OCI-M2 (cell line): ENCODE measurements around the gene RAPGEFL1.
"Not testable (repeated sequence)": the region's sequence is repeated elsewhere in the genome, so short reads cannot be mapped to it uniquely, and the experiment has no call there.

Experiments
- DNase-seq: peaks from one replicate; lab custom pipeline; 2025; ENCODE audit not compliant: unreplicated experiment; lab: John Stamatoyannopoulos, UW

The RAPGEFL1 gene

GRCh38 chr17:40173778-40174135 is 3.5 kb upstream of the RAPGEFL1 start:
- DNase-seq: no peak

GRCh38 chr17:40174514-40174913 is 2.8 kb upstream of the RAPGEFL1 start:
- no peak for DNase-seq

GRCh38 chr17:40175928-40176753 is 1.1 kb upstream of the RAPGEFL1 start:
- DNase-seq: no peak

GRCh38 chr17:40176754-40177110 is 538 bp upstream of the RAPGEFL1 start:
- no peak for DNase-seq

- no peak for DNase-seq
Observed at GRCh38 chr17:40178021-40178601, 841 bp downstream of the RAPGEFL1 start.

GRCh38 chr17:40178660-40179059 is 1.4 kb downstream of the RAPGEFL1 start:
- DNase-seq: no peak

GRCh38 chr17:40179923-40180659 is 2.8 kb downstream of the RAPGEFL1 start:
- DNase-seq: no peak

- DNase-seq: no peak
Observed at GRCh38 chr17:40180694-40181093, 3.4 kb downstream of the RAPGEFL1 start.

GRCh38 chr17:40181205-40181604 is 3.9 kb downstream of the RAPGEFL1 start:
- no peak for DNase-seq

- no peak for DNase-seq
Observed at GRCh38 chr17:40182606-40183005, 5.3 kb downstream of the RAPGEFL1 start.

- no peak for DNase-seq
Observed at GRCh38 chr17:40187238-40187637, 10.0 kb downstream of the RAPGEFL1 start.

- no peak for DNase-seq
Observed at GRCh38 chr17:40188694-40189093, 11.4 kb downstream of the RAPGEFL1 start.

- no peak for DNase-seq
Observed at GRCh38 chr17:40190197-40191021, 13.1 kb downstream of the RAPGEFL1 start.

- DNase-seq: no peak
Observed at GRCh38 chr17:40191237-40192208, 14.3 kb downstream of the RAPGEFL1 start.

- no peak for DNase-seq
Observed at GRCh38 chr17:40192961-40193360, 15.7 kb downstream of the RAPGEFL1 start.

GRCh38 chr17:40194821-40195220 is 17.6 kb downstream of the RAPGEFL1 start:
- DNase-seq: no peak

- no peak for DNase-seq
Observed at GRCh38 chr17:40197550-40197949, 20.3 kb downstream of the RAPGEFL1 start.

GRCh38 chr17:40197965-40198456 is 20.7 kb downstream of the RAPGEFL1 start:
- DNase-seq: not testable (repeated sequence)

GRCh38 chr17:40198576-40198975 is 21.3 kb downstream of the RAPGEFL1 start:
- DNase-seq: no peak

GRCh38 chr17:40203131-40203530 is 25.9 kb downstream of the RAPGEFL1 start:
- DNase-seq: no peak
